B cell (primary cell): ENCODE results near the gene RNF220. TPM values are rescaled to one million over a fixed set of nuclear protein-coding genes. Genes with fewer than 3 reads are reported as not detected.

Experiments
- ATAC-seq: fragments of 200-7000 bp; cut with Tn5 transposase; one replicate; pipeline ENCODE4 v1.10.0; 2021; ENCODE audit warnings: low read depth, mild to moderate bottlenecking, moderate number of reproducible peaks, moderate library complexity
- CTCF ChIA-PET: fragments of 350-600 bp; sonication (Branson Sonifier 250); formaldehyde crosslinking; loops from one replicate; lab custom pipeline; 2021; ENCODE audit warnings: antibody characterized with exemption, inconsistent platforms; lab: Charles Lee
- POLR2A ChIA-PET: fragments of 350-600 bp; sonication (Branson Sonifier 250); formaldehyde crosslinking; loops from one replicate; lab custom pipeline; 2021; ENCODE audit warnings: antibody characterized with exemption; lab: Charles Lee
- DNase-seq: peaks from one replicate; pipeline ENCODE4 v3.0.0; 2013
- H2AFZ ChIP-seq: 2 replicates; pipeline ENCODE4 v1.6.1; 2012; ENCODE audit warnings: mild to moderate bottlenecking, low read depth, low read length; ENCODE audit not compliant: insufficient read depth, poor library complexity, severe bottlenecking
- H3K27ac ChIP-seq, 2 donors: 1 replicate in 1 of 2; 2 replicates in 1 of 2; pipeline ENCODE4 v1.5.1; 2012 to 2013; ENCODE audit warnings: low read length in 2 of 2, mild to moderate bottlenecking in 2 of 2, moderate library complexity in 1 of 2
- H3K27me3 ChIP-seq, 4 experiments: fragments of 200-600 bp in 1 of 4; sonication (generic) in 1 of 4; replicated peaks in 1 of 4; 1 replicate in 2 of 4; 2 replicates in 2 of 4; pipeline versions ENCODE4 v1.6.1 to v1.7.0; 2013 to 2016; ENCODE audit warnings: low read length in 3 of 4, mild to moderate bottlenecking in 2 of 4, mixed read lengths in 1 of 4, moderate library complexity in 1 of 4; ENCODE audit not compliant: insufficient read depth in 4 of 4, control insufficient read depth in 3 of 4; ENCODE audit errors: control extremely low read depth in 1 of 4
- H3K36me3 ChIP-seq, 2 experiments: replicated peaks in 1 of 2; 1 replicate in 1 of 2; 2 replicates in 1 of 2; pipeline versions ENCODE4 v1.6.1 to v1.7.1; 2013; ENCODE audit warnings: low read length in 1 of 2; ENCODE audit not compliant: insufficient read depth in 2 of 2, control insufficient read depth in 1 of 2; ENCODE audit errors: control extremely low read depth in 1 of 2, extremely low read depth in 1 of 2
- H3K4me1 ChIP-seq, 2 donors: fragments of 200-600 bp in 1 of 2; sonication (generic) in 1 of 2; 1 replicate in 1 of 2; 2 replicates in 1 of 2; pipeline versions ENCODE4 v1.5.1 to v1.6.1; 2013 to 2017; ENCODE audit warnings: low read length in 2 of 2; ENCODE audit not compliant: control insufficient read depth in 2 of 2, insufficient read depth in 2 of 2
- H3K4me2 ChIP-seq: replicated peaks from 2 replicates; pipeline ENCODE3; 2012; ENCODE audit warnings: mild to moderate bottlenecking, low read depth, low read length; ENCODE audit not compliant: poor library complexity, severe bottlenecking
- H3K4me3 ChIP-seq, 5 experiments: fragments of 200-600 bp in 1 of 5; sonication (generic) in 1 of 5; 1 replicate in 3 of 5; 2 replicates in 2 of 5; pipeline versions ENCODE4 v1.5.1 to v1.7.0; 2011 to 2016; ENCODE audit warnings: low read length in 4 of 5, mild to moderate bottlenecking in 4 of 5, low read depth in 2 of 5, control low read depth in 1 of 5, moderate library complexity in 1 of 5; ENCODE audit not compliant: insufficient read depth in 1 of 5; ENCODE audit errors: control extremely low read depth in 1 of 5, extremely low read depth in 1 of 5
- H3K79me2 ChIP-seq: fragments of 200-600 bp; sonication (generic); one replicate; pipeline ENCODE4 v1.6.0; 2016; ENCODE audit warnings: low read length; ENCODE audit not compliant: control insufficient read depth, insufficient read depth
- H3K9ac ChIP-seq: fragments of 200-600 bp; sonication (generic); 2 replicates; pipeline ENCODE4 v1.6.1; 2017; ENCODE audit warnings: mild to moderate bottlenecking, low read length, moderate library complexity
- H3K9me3 ChIP-seq, 3 donors: one replicate each; pipeline versions ENCODE4 v1.6.1 to v1.7.1; 2013; ENCODE audit warnings: low read length in 2 of 3; ENCODE audit not compliant: control insufficient read depth in 2 of 3, insufficient read depth in 1 of 3; ENCODE audit errors: control extremely low read depth in 1 of 3
- H4K20me1 ChIP-seq: 2 replicates; pipeline ENCODE4 v1.6.0; 2012; ENCODE audit warnings: mild to moderate bottlenecking, low read length; ENCODE audit not compliant: insufficient read depth, control insufficient read depth, poor library complexity, severe bottlenecking
- H3K27ac Mint-ChIP-seq: one replicate; pipeline ENCODE4 v1.8.0; 2021; ENCODE audit warnings: mixed read lengths
- H3K27me3 Mint-ChIP-seq: one replicate; pipeline ENCODE4 v1.8.0; 2021; ENCODE audit warnings: mixed read lengths
- H3K4me1 Mint-ChIP-seq: one replicate; pipeline ENCODE4 v1.8.0; 2021; ENCODE audit warnings: mixed read lengths
- H3K4me3 Mint-ChIP-seq: one replicate; pipeline ENCODE4 v1.8.0; 2021; ENCODE audit warnings: mixed read lengths
- H3K9me3 Mint-ChIP-seq: one replicate; pipeline ENCODE4 v1.8.0; 2022; ENCODE audit warnings: mixed read lengths; ENCODE audit not compliant: insufficient read depth
- EZH2 ChIP-seq: IDR thresholded peaks from 2 replicates; pipeline ENCODE4 v1.6.1; 2012; ENCODE audit warnings: borderline replicate concordance, low read depth, mild to moderate bottlenecking, moderate library complexity, low read length; ENCODE audit not compliant: insufficient read depth, poor library complexity, severe bottlenecking
- WGBS: methylation state at CpG from one replicate; pipeline ENCODE4 v1.1.5; 2013; ENCODE audit warnings: missing lambda C conversion rate; ENCODE audit not compliant: insufficient coverage; 5-methylcytosine and 5-hydroxymethylcytosine counted together
- intact Hi-C: fragments of 100-400 bp; cut with micrococcal nuclease; formaldehyde crosslinking; loops from one replicate; pipeline ENCODE4 v1.10.0; 2022
- polyA plus RNA-seq: library from polyadenylated mRNA; depleted of rRNA; stranded (reverse); fragments of >200 nt; gene quantifications from 2 replicates; pipeline ENCODE4 v1.2.3, GENCODE V29; 2012
- total RNA-seq, 2 donors: library from RNA; stranded (reverse); fragments of 120-200 nt in 1 of 2; gene quantifications; 1 replicate in 1 of 2; 2 replicates in 1 of 2; pipeline versions ENCODE4 v1.2.3 to v1.2.4, GENCODE V29; 2013 to 2022
- TF ChIP-seq, protein P1 (sequence below): fragments of 200-600 bp; IDR thresholded peaks from one replicate; pipeline ENCODE4 v1.8.0; 2022; ENCODE audit warnings: antibody characterized with exemption, mild to moderate bottlenecking

RNF220 gene
- total and polyA plus RNA-seq, 2 donors (not counting 1 experiment from before 2014, with no cell fraction given): 115 to 141 TPM

DNA sequence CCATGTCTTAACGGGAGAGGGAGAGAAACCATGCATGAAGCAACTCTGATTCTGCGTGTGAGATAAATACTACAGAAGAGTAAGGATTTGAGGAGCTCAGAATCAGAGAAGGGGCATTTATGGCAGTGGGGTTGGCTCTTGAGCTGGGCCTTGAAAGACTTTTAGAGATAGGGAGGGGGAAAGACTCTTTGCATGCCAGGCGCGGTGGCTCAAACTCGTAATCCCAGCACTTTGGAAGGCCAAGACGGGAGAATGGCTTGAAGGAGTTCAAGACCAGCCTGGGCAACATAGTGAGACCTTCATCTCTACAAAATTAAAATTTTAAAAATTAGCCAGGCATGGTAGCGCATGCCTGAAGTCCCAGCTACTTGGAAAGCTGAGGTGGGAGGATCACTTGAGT lies 270.1 kb downstream of the RNF220 start:
- intact Hi-C loops: no loop called here
- H3K9ac ChIP-seq: peak overlapping the region; percentile 93
- no peaks in the 10 kb centered on the region for H3K27me3 Mint-ChIP-seq

DNA sequence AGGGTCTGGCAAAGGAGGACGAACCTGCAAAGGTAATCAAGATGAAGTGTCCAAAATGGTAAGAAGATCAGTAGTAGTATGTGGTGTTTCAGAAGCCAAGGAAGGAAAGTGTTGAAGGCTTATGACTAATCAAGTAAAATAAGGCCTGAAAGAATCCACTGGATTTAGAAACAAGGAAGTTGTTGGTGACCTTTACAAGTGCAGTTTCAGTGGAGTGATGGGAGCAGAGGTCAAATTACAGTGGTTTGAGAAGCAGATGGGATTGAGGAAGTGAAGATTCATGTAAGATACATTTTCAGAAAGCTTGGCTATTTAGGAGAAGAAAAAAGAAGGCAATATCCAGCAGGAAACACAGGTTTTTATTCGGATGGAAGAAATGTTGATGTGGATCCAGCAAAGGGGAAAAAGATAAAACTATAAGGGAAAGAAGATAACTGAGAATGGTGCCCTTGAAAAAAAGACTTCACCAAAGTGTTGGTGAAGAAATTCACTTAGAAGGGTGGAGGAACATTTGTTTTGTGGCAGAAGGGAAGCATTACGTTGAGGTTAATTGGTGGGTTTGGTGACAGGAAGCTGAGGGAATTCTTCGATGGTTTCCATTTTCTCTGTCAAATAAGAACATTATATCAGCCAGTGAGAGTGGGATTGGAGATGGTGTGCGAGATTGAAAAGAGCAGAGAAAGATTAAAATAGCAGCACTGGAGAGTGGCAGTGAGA lies 271.6 kb downstream of the RNF220 start:
- Histone ChIP-seq H2AFZ (peak overlapping the region; percentile 34), H3K27me3 (no peaks in the 10 kb centered on the region), H4K20me1 (no peaks in the 10 kb centered on the region), H3K79me2 (no peaks in the 10 kb centered on the region), H3K4me1 (peaks cover 34 to 41% of the 10 kb centered on the region in 2 donors), H3K4me2 (no peak overlapping the region), H3K9ac (no peak overlapping the region), H3K4me3 (no peak overlapping the region), H3K9me3 (no peaks in the 10 kb centered on the region), H3K27ac (no peak overlapping the region), H3K36me3 (no peaks in the 10 kb centered on the region)
- H3K27me3 Mint-ChIP-seq: no peaks in the 10 kb centered on the region
- no peak overlapping the region for H3K4me3 Mint-ChIP-seq
- WGBS: 67% methylated on average over 4 of the region's 5 CpGs
- no peaks in the 10 kb centered on the region for H3K9me3 Mint-ChIP-seq
- intact Hi-C loops: no loop called here
- no peak for ATAC-seq
- DNase-seq: no peak
- TF ChIP-seq, protein P1, sequence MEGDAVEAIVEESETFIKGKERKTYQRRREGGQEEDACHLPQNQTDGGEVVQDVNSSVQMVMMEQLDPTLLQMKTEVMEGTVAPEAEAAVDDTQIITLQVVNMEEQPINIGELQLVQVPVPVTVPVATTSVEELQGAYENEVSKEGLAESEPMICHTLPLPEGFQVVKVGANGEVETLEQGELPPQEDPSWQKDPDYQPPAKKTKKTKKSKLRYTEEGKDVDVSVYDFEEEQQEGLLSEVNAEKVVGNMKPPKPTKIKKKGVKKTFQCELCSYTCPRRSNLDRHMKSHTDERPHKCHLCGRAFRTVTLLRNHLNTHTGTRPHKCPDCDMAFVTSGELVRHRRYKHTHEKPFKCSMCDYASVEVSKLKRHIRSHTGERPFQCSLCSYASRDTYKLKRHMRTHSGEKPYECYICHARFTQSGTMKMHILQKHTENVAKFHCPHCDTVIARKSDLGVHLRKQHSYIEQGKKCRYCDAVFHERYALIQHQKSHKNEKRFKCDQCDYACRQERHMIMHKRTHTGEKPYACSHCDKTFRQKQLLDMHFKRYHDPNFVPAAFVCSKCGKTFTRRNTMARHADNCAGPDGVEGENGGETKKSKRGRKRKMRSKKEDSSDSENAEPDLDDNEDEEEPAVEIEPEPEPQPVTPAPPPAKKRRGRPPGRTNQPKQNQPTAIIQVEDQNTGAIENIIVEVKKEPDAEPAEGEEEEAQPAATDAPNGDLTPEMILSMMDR: no peak
- TF ChIP-seq EZH2: no peak
- no peak overlapping the region for H3K27ac Mint-ChIP-seq
- H3K4me1 Mint-ChIP-seq: peaks cover 31% of the 10 kb centered on the region
- CTCF ChIA-PET: interaction anchor here (0.6 to 5.3 kb wide), 9 partner anchors 11 to 912 kb away, joined by 3 to 33 read pairs (median 3); no protein-coding TSS in a partner anchor
- POLR2A ChIA-PET: no interaction called here

More for the DNA sequence above, 270.1 kb downstream of the RNF220 start:
- Mint-ChIP-seq H3K9me3 (no peaks in the 10 kb centered on the region), H3K27ac (peak overlapping the region; percentile 96), H3K4me1 (peaks cover 35% of the 10 kb centered on the region), H3K4me3 (peak overlapping the region; percentile 91)
- no peak for ATAC-seq
- Histone ChIP-seq H4K20me1 (no peaks in the 10 kb centered on the region), H3K9me3 (no peaks in the 10 kb centered on the region), H3K27me3 (no peaks in the 10 kb centered on the region), H2AFZ (no peak overlapping the region), H3K4me2 (peak overlapping the region; percentile 98), H3K4me3 (peak overlapping the region in 2 of 5 experiments; percentile 85 to 88), H3K27ac (peak overlapping the region in 1 of 2 donors; percentile 94), H3K4me1 (peaks cover 34 to 50% of the 10 kb centered on the region in 2 donors), H3K36me3 (no peaks in the 10 kb centered on the region), H3K79me2 (no peaks in the 10 kb centered on the region)
- 93% methylated on average over 2 of the region's 7 CpGs for WGBS
- no peak for DNase-seq
- CTCF ChIA-PET: interaction anchor here (0.7 to 5.3 kb wide), 8 partner anchors 20 to 46 kb away, joined by 3 to 33 read pairs (median 6); no protein-coding TSS in a partner anchor
- POLR2A ChIA-PET: interaction anchor here (1.0 to 2.3 kb wide), 4 partner anchors 20 to 664 kb away, joined by 3 to 20 read pairs (median 4); partner anchors contain the start of gene TOE1
- TF ChIP-seq, protein P1: no peak
- no peak for TF ChIP-seq EZH2
